ENCODE data around the gene ADK. TPM values are rescaled to one million over a fixed set of nuclear protein-coding genes. Genes with fewer than 3 reads are reported as not detected.

The ADK gene
- total RNA-seq, 1 donor from 2014 or later, result 53.7 TPM

DNA sequence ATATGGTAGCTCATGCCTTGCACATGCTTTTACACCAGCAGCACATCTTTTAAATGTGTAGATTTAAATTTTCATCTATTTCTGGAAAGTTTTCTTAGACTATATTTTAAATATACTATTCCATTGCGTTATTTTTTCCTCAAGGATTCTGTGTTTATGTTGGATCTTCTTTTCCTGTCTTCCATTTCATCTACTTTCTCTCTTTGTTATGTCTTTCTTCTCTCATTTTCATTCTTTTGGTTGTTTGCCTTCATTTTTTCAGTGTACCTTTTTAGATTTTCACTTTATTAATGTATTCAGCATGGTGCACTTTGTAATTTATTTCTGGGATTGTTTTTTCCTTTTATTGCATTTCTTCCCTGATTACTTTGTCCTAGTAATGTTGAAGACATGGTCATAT is 329.8 kb downstream of the ADK start:
- no peaks in the 10 kb centered on the region for H3K27me3 ChIP-seq (ENCODE audit: control insufficient read depth, insufficient read depth, low read length)
- no peak for FAIRE-seq
- no peak overlapping the region for H3K4me3 ChIP-seq (ENCODE audit: low read depth, low read length)
- no peak for DNase-seq (ENCODE audit: low read depth)
- H3K36me3 ChIP-seq (ENCODE audit: control insufficient read depth, insufficient read depth, low read length), result no peaks in the 10 kb centered on the region
- TF ChIP-seq CTCF (IDR thresholded peaks at IDR 0.05; ENCODE audit: insufficient read depth, low read length, severe bottlenecking), result no peak

DNA sequence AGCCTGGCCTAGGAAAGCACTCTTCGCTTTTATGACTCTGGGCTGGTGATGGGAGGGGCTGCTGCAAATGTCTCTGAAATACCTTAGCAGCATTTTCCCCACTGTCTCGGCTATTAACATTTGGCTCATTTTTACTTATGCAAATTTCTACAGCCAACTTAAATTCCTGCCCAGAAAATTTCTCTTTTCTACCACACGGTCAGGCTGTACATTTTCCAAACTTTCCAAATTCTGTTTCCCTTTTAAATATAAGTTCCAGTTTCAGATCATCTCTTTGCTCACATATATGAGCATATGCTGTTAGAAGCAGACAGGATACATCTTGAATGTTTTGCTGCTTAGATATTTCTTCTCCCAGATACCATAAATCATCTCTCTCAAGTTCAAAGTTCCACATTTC is 332.3 kb downstream of the ADK start:
- Histone ChIP-seq H3K4me3 (ENCODE audit: low read depth, low read length) (no peak overlapping the region), H3K27me3 (ENCODE audit: control insufficient read depth, insufficient read depth, low read length) (no peaks in the 10 kb centered on the region), H3K36me3 (ENCODE audit: control insufficient read depth, insufficient read depth, low read length) (no peaks in the 10 kb centered on the region)
- FAIRE-seq (no peak), DNase-seq (ENCODE audit: low read depth) (no peak)
- TF ChIP-seq CTCF (IDR thresholded peaks at IDR 0.05; ENCODE audit: insufficient read depth, low read length, severe bottlenecking), result no peak

DNA sequence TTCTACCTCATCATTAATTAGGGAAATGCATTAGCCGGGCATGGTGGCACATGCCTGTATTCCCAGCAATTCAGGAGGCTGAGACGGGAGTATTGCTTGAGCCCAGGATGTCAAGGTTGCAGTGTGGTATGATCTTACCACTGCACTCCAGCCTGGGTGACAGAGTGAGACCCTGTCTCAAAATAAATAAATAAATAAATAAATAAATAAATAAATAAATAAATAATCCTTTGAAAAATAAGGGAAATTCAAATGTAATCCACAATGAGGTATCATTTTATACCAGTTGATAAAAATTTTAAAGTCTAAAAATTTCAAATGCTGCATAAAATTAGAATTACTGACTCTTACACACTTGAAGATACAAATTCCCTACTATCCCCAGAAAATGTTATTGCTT is 334.3 kb downstream of the ADK start:
- FAIRE-seq, result no peak
- no peak for TF ChIP-seq CTCF (IDR thresholded peaks at IDR 0.05; ENCODE audit: insufficient read depth, low read length, severe bottlenecking)
- Histone ChIP-seq H3K4me3 (ENCODE audit: low read depth, low read length) (no peak overlapping the region), H3K36me3 (ENCODE audit: control insufficient read depth, insufficient read depth, low read length) (no peaks in the 10 kb centered on the region), H3K27me3 (ENCODE audit: control insufficient read depth, insufficient read depth, low read length) (no peaks in the 10 kb centered on the region)
- DNase-seq (ENCODE audit: low read depth), result no peak

- TF ChIP-seq CTCF (IDR thresholded peaks at IDR 0.05; ENCODE audit: insufficient read depth, low read length, severe bottlenecking), result no peak
- FAIRE-seq (no peak), DNase-seq (ENCODE audit: low read depth) (peak; percentile 13)
- no peaks in the 10 kb centered on the region for H3K27me3 ChIP-seq (ENCODE audit: control insufficient read depth, insufficient read depth, low read length)
- no peak overlapping the region for H3K4me3 ChIP-seq (ENCODE audit: low read depth, low read length)
- H3K36me3 ChIP-seq (ENCODE audit: control insufficient read depth, insufficient read depth, low read length), result no peaks in the 10 kb centered on the region
Measured at GRCh38 chr10:74486659-74487058, 335.6 kb downstream of the ADK start.

DNA sequence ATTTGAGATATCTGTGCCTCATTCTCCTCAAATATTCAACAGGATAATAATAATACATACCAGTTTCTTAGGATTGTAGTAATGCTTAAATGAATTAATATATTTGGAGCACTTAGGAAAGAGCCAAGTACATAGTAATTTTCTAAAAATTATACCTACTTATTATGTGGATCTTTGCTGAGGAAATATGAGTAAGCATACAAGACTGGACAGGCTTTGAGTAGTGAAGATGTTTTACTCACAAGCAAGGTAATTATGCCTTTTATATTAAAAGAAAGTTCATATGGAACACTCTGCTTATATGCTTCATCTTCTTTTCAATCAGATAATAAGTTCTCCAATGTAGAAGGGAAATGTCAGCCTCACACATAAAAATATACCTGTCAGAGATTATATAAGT is 337.9 kb downstream of the ADK start:
- Histone ChIP-seq H3K27me3 (ENCODE audit: control insufficient read depth, insufficient read depth, low read length) (no peaks in the 10 kb centered on the region), H3K4me3 (ENCODE audit: low read depth, low read length) (no peak overlapping the region), H3K36me3 (ENCODE audit: control insufficient read depth, insufficient read depth, low read length) (no peaks in the 10 kb centered on the region)
- no peak for FAIRE-seq
- DNase-seq (ENCODE audit: low read depth), result peak; percentile 81
- TF ChIP-seq CTCF (IDR thresholded peaks at IDR 0.05; ENCODE audit: insufficient read depth, low read length, severe bottlenecking), result no peak

DNA sequence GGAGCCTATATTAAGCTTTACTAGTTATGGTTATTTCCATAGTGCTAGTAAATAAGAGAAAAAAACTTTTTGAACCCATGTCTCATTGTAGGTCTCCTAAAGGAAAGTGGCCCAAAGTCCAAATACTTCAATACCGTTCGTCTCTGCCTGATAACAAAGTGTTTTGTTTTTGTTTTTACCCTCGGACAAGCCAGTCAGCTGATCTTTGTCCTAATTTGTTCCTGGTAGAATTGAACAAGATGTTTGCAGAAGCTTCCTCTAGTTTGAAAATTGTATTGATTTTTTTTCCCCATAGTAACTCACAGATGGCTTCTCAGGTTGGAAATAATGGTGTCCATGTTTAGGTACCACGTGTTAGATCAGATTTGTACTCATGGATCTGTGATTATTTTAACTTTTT is 339.5 kb downstream of the ADK start:
- H3K27me3 ChIP-seq (ENCODE audit: control insufficient read depth, insufficient read depth, low read length), result no peaks in the 10 kb centered on the region
- TF ChIP-seq CTCF (IDR thresholded peaks at IDR 0.05; ENCODE audit: insufficient read depth, low read length, severe bottlenecking), result no peak
- H3K36me3 ChIP-seq (ENCODE audit: control insufficient read depth, insufficient read depth, low read length), result no peaks in the 10 kb centered on the region
- H3K4me3 ChIP-seq (ENCODE audit: low read depth, low read length), result no peak overlapping the region
- DNase-seq (ENCODE audit: low read depth) (no peak), FAIRE-seq (no peak)

Data from bronchial epithelial cell (primary cell).